Progenitor cell of endocrine pancreas (in vitro differentiated cells): ENCODE data around the gene C18orf63. TPM values are rescaled to one million over a fixed set of nuclear protein-coding genes. Genes with fewer than 3 reads are reported as not detected.
"Not testable (repeated sequence)": the region's sequence is repeated elsewhere in the genome, so short reads cannot be mapped to it uniquely, and the experiment has no call there.

Source experiments
- DNase-seq: peaks from one replicate; pipeline ENCODE4 v3.0.0; 2021; ENCODE audit warnings: low spot score; ENCODE audit not compliant: unreplicated experiment
- H3K27ac Mint-ChIP-seq: 2 replicates; pipeline ENCODE4 v1.8.0; 2021; ENCODE audit warnings: mild to moderate bottlenecking, moderate library complexity, mixed read lengths
- H3K27me3 Mint-ChIP-seq: 2 replicates; pipeline ENCODE4 v1.8.0; 2021; ENCODE audit warnings: mixed read lengths
- H3K36me3 Mint-ChIP-seq: 2 replicates; pipeline ENCODE4 v1.8.0; 2022; ENCODE audit warnings: mixed read lengths; ENCODE audit not compliant: insufficient read depth
- H3K4me1 Mint-ChIP-seq: 2 replicates; pipeline ENCODE4 v1.8.0; 2021; ENCODE audit warnings: low read depth, mixed read lengths
- H3K4me3 Mint-ChIP-seq: 2 replicates; pipeline ENCODE4 v1.8.0; 2021; ENCODE audit warnings: low read depth, mild to moderate bottlenecking, moderate library complexity, mixed read lengths
- H3K9me3 Mint-ChIP-seq: 2 replicates; pipeline ENCODE4 v1.8.0; 2021; ENCODE audit warnings: low read depth, mixed read lengths
- total RNA-seq: library from RNA; stranded (reverse); gene quantifications from 2 replicates; pipeline ENCODE4 v1.2.1, GENCODE V29; 2021
- TF ChIP-seq, protein P1 (sequence below): fragments of 200-600 bp; sonication (generic); IDR thresholded peaks from one replicate; pipeline ENCODE4 v1.5.0; 2021; ENCODE audit warnings: antibody characterized with exemption, mild to moderate bottlenecking; ENCODE audit not compliant: unreplicated experiment

Gene C18orf63
- total RNA-seq, 1 donor from 2014 or later, result not detected

DNA sequence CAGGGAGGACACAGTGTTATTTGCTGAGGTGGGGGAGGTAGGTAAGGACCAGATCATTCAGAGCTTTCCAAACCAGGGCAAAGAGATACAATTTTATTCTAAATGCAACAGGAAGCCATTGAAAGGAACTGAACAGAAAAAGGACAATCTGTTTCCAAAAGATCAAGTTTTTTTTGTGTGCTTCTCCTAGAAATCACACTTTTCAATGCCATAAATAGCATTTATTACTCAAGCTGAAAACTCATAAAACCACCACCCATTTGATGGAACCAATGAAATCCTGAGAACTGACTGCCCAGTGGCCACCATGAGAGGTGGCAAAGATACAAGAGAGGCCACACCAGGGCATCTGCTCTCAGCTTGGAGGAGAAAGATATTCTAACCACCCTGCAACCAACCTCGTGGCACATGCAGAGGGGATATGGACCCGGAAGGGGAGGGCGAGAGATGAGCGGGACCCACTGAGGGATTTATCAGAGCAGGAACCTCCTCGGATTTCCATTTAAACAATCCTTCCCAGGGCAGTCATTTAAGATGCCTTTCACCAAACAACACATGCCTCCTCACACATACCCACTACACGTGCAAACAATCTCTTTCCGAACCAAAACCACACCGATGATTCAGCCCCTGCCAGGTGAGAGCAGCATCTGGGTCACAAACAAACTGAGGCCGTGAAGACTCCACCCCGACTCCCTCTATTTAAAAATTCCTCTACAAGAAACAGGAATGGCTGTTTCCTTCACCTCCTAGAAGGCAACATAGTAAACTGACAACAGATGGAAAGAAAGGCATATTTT lies 32.7 kb upstream of the C18orf63 start:
- H3K4me3 Mint-ChIP-seq, result peak overlapping the region; percentile 60
- H3K27me3 Mint-ChIP-seq, result no peaks in the 10 kb centered on the region
- no peaks in the 10 kb centered on the region for H3K9me3 Mint-ChIP-seq
- peak overlapping the region; percentile 96 for H3K27ac Mint-ChIP-seq
- TF ChIP-seq, protein P1, sequence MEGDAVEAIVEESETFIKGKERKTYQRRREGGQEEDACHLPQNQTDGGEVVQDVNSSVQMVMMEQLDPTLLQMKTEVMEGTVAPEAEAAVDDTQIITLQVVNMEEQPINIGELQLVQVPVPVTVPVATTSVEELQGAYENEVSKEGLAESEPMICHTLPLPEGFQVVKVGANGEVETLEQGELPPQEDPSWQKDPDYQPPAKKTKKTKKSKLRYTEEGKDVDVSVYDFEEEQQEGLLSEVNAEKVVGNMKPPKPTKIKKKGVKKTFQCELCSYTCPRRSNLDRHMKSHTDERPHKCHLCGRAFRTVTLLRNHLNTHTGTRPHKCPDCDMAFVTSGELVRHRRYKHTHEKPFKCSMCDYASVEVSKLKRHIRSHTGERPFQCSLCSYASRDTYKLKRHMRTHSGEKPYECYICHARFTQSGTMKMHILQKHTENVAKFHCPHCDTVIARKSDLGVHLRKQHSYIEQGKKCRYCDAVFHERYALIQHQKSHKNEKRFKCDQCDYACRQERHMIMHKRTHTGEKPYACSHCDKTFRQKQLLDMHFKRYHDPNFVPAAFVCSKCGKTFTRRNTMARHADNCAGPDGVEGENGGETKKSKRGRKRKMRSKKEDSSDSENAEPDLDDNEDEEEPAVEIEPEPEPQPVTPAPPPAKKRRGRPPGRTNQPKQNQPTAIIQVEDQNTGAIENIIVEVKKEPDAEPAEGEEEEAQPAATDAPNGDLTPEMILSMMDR, result no peak
- peaks cover 69% of the 10 kb centered on the region for H3K4me1 Mint-ChIP-seq
- H3K36me3 Mint-ChIP-seq, result peaks cover 4% of the 10 kb centered on the region
- no peak for DNase-seq

DNA sequence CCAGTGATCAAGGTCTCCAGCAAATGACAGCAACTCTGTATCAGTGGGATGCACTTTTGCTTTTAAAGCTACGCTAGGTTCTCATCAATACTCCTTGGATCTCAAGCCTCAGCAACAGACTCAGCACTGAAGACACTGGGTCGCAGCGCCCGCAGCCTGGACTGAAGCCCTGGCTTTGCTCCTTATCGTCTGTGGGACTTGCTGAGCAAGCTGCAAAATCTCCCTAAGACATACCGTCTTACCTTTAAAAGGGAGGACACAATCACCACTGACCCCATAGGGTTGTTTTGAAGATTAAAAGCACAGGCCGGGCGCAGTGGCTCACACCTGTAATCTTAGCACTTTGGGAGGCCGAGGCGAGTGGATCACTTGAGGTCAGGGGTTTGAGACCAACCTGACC lies 32.0 kb upstream of the C18orf63 start:
- TF ChIP-seq, protein P1, result no peak
- Mint-ChIP-seq H3K4me1 (peaks cover 72% of the 10 kb centered on the region), H3K27me3 (no peaks in the 10 kb centered on the region), H3K36me3 (peaks cover 4% of the 10 kb centered on the region), H3K27ac (peak overlapping the region; percentile 96), H3K9me3 (no peaks in the 10 kb centered on the region), H3K4me3 (peak overlapping the region; percentile 60)
- DNase-seq, result no peak

DNA sequence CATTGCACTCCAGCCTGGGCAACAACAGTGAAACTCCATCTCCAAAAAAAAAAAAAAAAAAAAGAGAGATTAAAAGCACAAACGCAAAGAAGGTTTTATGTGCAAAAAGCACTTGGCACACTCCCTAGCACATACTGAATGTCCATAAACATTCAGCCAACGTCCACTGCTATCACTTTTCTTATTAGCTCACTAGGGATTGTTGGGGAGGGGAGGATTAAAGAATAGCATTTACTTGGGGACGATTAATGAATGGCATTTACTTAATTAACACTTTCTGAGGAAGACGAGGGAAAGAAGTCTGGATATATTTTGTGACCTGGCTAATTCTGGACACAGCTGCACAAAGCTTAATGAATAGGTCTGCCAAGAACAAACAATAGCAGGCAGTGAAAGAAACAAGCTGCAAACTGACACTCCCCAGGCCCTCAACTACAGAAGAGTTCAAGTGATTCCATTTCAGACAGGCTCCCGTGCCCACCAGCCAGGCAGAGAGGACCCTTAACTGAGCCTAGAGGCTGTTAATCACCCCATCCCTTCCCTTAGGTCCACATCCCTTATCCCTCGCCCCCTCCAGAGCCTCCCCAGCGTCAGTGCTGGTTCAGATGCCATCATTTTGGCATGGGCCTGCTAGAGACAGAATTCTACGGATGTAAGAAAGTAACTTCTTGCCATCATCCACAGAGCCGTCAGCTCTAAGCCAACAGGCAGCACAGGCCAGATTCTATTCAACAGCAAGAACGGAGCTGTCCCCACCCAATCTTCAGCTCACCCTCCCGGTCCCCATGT lies 31.3 kb upstream of the C18orf63 start:
- DNase-seq, result no peak
- Mint-ChIP-seq H3K27me3 (no peaks in the 10 kb centered on the region), H3K4me1 (peaks cover 77% of the 10 kb centered on the region), H3K4me3 (peak overlapping the region; percentile 60), H3K36me3 (peaks cover 4% of the 10 kb centered on the region), H3K27ac (peak overlapping the region; percentile 96), H3K9me3 (no peaks in the 10 kb centered on the region)
- TF ChIP-seq, protein P1, result no peak

DNA sequence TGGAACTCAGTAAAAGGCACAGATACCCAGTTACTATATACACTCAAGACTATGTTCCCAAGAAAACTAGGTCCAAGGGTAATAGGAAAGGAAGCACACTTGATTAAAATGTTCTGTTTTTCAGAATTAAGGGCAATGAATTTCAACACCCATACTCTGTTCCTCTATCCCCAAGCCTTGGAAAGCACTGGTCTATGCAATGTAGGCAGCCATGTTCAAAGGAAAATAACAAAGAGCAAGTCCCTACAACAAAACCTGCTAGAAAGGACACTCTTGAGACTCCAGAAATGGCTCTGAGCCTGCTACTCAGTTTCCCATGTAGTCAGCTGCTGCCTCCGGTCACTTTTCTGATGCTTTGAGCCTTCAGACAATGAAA lies 30.7 kb upstream of the C18orf63 start:
- H3K27me3 Mint-ChIP-seq, result no peaks in the 10 kb centered on the region
- peaks cover 4% of the 10 kb centered on the region for H3K36me3 Mint-ChIP-seq
- H3K9me3 Mint-ChIP-seq, result no peaks in the 10 kb centered on the region
- DNase-seq, result no peak
- peaks cover 79% of the 10 kb centered on the region for H3K4me1 Mint-ChIP-seq
- TF ChIP-seq, protein P1, result no peak
- peak overlapping the region; percentile 96 for H3K27ac Mint-ChIP-seq
- no peak overlapping the region for H3K4me3 Mint-ChIP-seq

DNA sequence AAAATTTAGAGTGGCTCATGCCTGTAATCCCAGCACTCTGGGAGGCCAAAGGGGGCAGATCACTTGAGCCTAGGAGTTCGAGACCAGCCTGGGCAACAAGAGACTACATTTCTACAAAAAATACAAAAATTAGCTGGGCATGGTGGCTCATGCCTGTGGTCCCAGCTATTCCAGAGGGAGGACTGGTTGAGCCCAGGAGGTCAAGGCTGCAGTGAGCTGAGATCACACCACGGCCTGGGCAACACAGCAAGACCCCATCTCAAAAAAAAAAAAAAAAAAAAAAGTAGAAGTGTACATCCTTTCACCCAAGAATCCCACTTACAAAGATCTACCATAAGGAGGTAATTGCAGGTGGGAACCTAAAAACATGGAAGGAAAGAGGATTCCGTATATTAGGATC lies 30.1 kb upstream of the C18orf63 start:
- not testable (repeated sequence) for DNase-seq, H3K9me3 Mint-ChIP-seq, H3K27me3 Mint-ChIP-seq, H3K36me3 Mint-ChIP-seq, H3K4me3 Mint-ChIP-seq
- H3K4me1 Mint-ChIP-seq, result peaks cover 81% of the 10 kb centered on the region
- peak overlapping the region; percentile 96 for H3K27ac Mint-ChIP-seq
